ENCODE measurements around the gene TSHZ1. TPM values are rescaled to one million over a fixed set of nuclear protein-coding genes. Genes with fewer than 3 reads are reported as not detected.
A peak's percentile ranks its signal among the peaks of the same experiment; 100 is the strongest.

Gene TSHZ1
- total and polyA plus RNA-seq, 3 experiments from 2014 or later: 9.0 to 18.6 (median 17.9) TPM

DNA sequence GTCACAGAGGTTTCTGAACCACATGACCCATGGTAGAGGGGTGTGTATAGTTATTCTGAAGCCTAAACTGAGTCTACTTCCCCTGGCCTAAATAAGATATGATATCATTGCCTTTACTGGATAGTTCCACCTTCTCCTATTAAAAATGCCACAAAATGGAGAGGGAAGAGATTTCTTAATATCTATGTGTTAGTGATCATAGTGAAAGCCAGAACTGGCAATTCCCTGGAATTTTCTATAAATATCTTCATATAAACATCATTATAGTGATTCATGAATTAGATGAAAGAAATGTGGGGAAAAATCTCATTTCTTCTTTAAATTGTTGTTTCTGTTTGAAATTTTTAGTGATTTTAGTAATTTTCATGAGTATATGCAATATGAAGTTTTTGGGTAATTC is 45.8 kb downstream of the TSHZ1 start:
- H3K4me1 ChIP-seq (ENCODE audit: insufficient read depth, low read length): peaks cover 19% of the 10 kb centered on the region
- Mint-ChIP-seq H3K27ac (no peak overlapping the region), H3K4me3 (no peak overlapping the region), H3K36me3 (peaks cover 0 to 2% (median 1%) of the 10 kb centered on the region in 3 donors), H3K9me3 (no peaks in the 10 kb centered on the region), H3K27me3 (no peaks in the 10 kb centered on the region), H3K4me1 (peaks cover 74 to 90% (median 75%) of the 10 kb centered on the region in 3 donors)
- ChIA-PET CTCF (no interaction called here), POLR2A (no interaction called here)
- DNase-seq: no peak
- H3K27ac ChIP-seq (ENCODE audit: low read depth, low read length): no peak overlapping the region
- H3K4me3 ChIP-seq (ENCODE audit: low read length): no peak overlapping the region
- no peaks in the 10 kb centered on the region for H3K9me3 ChIP-seq (ENCODE audit: low read length)
- H3K36me3 ChIP-seq (ENCODE audit: insufficient read depth, low read length): no peaks in the 10 kb centered on the region
- no peaks in the 10 kb centered on the region for H3K27me3 ChIP-seq (ENCODE audit: insufficient read depth, low read length, poor library complexity, severe bottlenecking)

DNA sequence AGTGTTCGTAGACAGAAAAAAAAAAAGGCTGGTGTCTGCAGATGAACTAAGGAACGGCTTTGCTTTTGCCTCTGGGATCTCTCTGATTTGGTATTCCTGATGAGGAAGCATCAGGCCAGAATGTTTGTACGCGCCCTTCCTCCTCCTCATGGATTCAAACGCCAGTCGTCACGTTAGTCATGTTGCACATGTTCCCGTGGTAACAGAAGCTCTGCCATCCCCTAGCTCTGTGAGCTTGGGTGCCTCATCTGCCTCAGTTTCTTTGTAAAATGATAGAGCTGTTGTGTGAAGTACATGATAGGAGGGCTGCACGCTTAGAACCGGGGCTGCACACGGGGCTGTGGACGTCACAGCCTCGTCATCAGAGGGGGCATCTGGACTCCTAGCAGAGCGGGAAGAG is 47.0 kb downstream of the TSHZ1 start:
- Mint-ChIP-seq H3K27me3 (no peaks in the 10 kb centered on the region), H3K4me1 (peaks cover 71 to 90% (median 75%) of the 10 kb centered on the region in 3 donors), H3K36me3 (peaks cover 0 to 5% (median 4%) of the 10 kb centered on the region in 3 donors), H3K9me3 (no peaks in the 10 kb centered on the region), H3K4me3 (no peak overlapping the region), H3K27ac (peak overlapping the region in 2 of 8 donors; percentile 31 to 41)
- Histone ChIP-seq H3K4me1 (ENCODE audit: insufficient read depth, low read length) (peaks cover 19% of the 10 kb centered on the region), H3K9me3 (ENCODE audit: low read length) (no peaks in the 10 kb centered on the region), H3K4me3 (ENCODE audit: low read length) (no peak overlapping the region), H3K36me3 (ENCODE audit: insufficient read depth, low read length) (no peaks in the 10 kb centered on the region), H3K27ac (ENCODE audit: low read depth, low read length) (no peak overlapping the region), H3K27me3 (ENCODE audit: insufficient read depth, low read length, poor library complexity, severe bottlenecking) (no peaks in the 10 kb centered on the region)
- DNase-seq: no peak
- CTCF ChIA-PET: no interaction called here
- POLR2A ChIA-PET: no interaction called here

DNA sequence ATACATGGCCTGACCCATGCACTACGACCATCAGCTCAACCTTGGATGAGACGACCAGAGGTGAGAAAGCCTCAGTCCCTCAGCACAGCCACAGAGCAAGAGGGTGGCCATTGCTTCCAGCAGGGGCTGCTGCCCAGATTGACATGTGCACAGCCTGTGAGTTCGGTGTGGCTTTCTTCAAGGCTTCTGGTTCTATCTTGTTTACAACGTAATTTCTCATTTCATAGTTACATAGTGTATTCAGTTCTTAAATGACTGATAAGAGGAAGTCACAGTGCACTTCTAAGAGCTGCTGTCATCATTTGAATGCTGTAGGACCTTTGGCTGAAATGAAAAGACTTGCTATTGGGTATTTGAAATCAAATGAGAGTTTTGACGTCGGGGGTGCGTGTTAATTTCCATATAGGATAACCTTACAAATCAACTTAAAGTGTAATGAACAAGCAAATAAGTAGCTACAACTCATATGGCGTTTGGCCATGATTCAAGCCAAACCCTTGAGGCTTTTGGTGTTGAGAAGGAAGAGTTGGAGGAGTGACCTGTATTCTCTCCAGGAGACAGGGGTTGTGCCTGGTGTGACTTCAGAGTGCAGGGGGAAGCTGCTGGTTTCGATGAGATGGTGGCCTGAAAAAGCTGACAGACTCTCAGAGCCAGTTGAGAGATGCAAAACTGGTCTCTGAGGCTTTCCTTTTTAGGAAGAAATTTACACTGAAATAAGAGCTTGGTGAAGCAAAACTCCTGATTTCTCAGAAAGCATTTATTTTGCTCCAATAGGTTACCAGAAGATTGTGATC is 51.0 kb downstream of the TSHZ1 start:
- Mint-ChIP-seq H3K4me1 (peaks cover 60 to 90% (median 67%) of the 10 kb centered on the region in 3 donors), H3K27ac (peak overlapping the region in 1 of 8 donors; percentile 51), H3K36me3 (peaks cover 0 to 7% (median 4%) of the 10 kb centered on the region in 3 donors), H3K4me3 (no peak overlapping the region), H3K9me3 (no peaks in the 10 kb centered on the region), H3K27me3 (no peaks in the 10 kb centered on the region)
- H3K4me1 ChIP-seq (ENCODE audit: insufficient read depth, low read length): no peaks in the 10 kb centered on the region
- no peak overlapping the region for H3K27ac ChIP-seq (ENCODE audit: low read depth, low read length)
- CTCF ChIA-PET: no interaction called here
- POLR2A ChIA-PET: no interaction called here
- H3K9me3 ChIP-seq (ENCODE audit: low read length): no peaks in the 10 kb centered on the region
- no peaks in the 10 kb centered on the region for H3K27me3 ChIP-seq (ENCODE audit: insufficient read depth, low read length, poor library complexity, severe bottlenecking)
- no peak overlapping the region for H3K4me3 ChIP-seq (ENCODE audit: low read length)
- no peaks in the 10 kb centered on the region for H3K36me3 ChIP-seq (ENCODE audit: insufficient read depth, low read length)
- DNase-seq: no peak

DNA sequence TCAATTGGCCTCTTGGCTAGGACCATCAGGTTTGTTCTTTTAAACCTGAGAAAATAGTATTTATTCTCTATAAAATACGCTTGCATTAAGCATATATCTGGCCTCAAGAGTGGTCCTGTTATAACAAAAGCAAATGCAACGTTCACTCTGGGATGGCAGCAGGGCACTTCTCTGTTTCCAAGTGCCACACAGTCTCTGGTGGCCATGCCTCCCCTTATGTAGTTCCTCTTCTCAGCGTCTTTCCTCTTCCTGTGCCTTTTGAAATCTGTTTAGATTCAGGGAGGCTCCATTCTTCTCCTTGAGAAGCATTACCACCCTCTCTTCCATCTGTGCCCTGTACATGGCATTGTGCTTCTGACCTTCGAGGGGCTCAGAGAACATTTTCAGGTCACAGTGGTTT is 51.9 kb downstream of the TSHZ1 start:
- H3K27me3 Mint-ChIP-seq: no peaks in the 10 kb centered on the region
- no peak overlapping the region for H3K4me3 Mint-ChIP-seq
- POLR2A ChIA-PET: no interaction called here
- no peak overlapping the region for H3K4me3 ChIP-seq (ENCODE audit: low read length)
- no peaks in the 10 kb centered on the region for H3K9me3 ChIP-seq (ENCODE audit: low read length)
- no peaks in the 10 kb centered on the region for H3K27me3 ChIP-seq (ENCODE audit: insufficient read depth, low read length, poor library complexity, severe bottlenecking)
- no peaks in the 10 kb centered on the region for H3K9me3 Mint-ChIP-seq
- peaks cover 0 to 8% (median 7%) of the 10 kb centered on the region in 3 donors for H3K36me3 Mint-ChIP-seq
- no peak overlapping the region for H3K27ac ChIP-seq (ENCODE audit: low read depth, low read length)
- H3K27ac Mint-ChIP-seq: peak overlapping the region in 1 of 8 donors; percentile 79
- CTCF ChIA-PET: no interaction called here
- H3K36me3 ChIP-seq (ENCODE audit: insufficient read depth, low read length): no peaks in the 10 kb centered on the region
- peaks cover 60 to 90% (median 71%) of the 10 kb centered on the region in 3 donors for H3K4me1 Mint-ChIP-seq
- no peak for DNase-seq
- H3K4me1 ChIP-seq (ENCODE audit: insufficient read depth, low read length): no peaks in the 10 kb centered on the region

DNA sequence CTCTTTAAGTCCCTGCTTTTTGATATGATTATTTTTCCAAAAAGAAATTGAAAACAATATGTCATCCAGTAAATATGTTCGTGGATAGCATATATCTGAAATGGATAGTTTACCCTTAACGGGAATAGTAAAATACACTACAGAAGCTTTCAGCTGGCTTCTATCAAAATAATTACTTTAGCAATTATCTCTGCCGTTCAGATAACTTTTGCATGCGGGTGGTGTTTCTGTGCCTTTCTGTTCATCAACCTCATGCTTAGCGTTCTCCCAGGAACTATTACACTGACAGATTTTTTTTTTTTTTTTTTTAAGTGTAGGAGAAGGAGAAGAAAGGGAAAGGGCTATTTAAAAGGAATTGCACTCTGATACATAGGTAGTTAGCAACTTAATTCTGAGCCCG is 53.6 kb downstream of the TSHZ1 start:
- no peak overlapping the region for H3K4me3 Mint-ChIP-seq
- Histone ChIP-seq H3K36me3 (ENCODE audit: insufficient read depth, low read length) (no peaks in the 10 kb centered on the region), H3K4me3 (ENCODE audit: low read length) (no peak overlapping the region), H3K9me3 (ENCODE audit: low read length) (no peaks in the 10 kb centered on the region), H3K4me1 (ENCODE audit: insufficient read depth, low read length) (no peaks in the 10 kb centered on the region), H3K27me3 (ENCODE audit: insufficient read depth, low read length, poor library complexity, severe bottlenecking) (no peaks in the 10 kb centered on the region), H3K27ac (ENCODE audit: low read depth, low read length) (no peak overlapping the region)
- H3K4me1 Mint-ChIP-seq: peaks cover 64 to 92% (median 84%) of the 10 kb centered on the region in 3 donors
- POLR2A ChIA-PET: no interaction called here
- H3K9me3 Mint-ChIP-seq: no peaks in the 10 kb centered on the region
- peaks cover 0 to 8% (median 7%) of the 10 kb centered on the region in 3 donors for H3K36me3 Mint-ChIP-seq
- DNase-seq: no peak
- CTCF ChIA-PET: no interaction called here
- H3K27ac Mint-ChIP-seq: no peak overlapping the region
- H3K27me3 Mint-ChIP-seq: no peaks in the 10 kb centered on the region

DNA sequence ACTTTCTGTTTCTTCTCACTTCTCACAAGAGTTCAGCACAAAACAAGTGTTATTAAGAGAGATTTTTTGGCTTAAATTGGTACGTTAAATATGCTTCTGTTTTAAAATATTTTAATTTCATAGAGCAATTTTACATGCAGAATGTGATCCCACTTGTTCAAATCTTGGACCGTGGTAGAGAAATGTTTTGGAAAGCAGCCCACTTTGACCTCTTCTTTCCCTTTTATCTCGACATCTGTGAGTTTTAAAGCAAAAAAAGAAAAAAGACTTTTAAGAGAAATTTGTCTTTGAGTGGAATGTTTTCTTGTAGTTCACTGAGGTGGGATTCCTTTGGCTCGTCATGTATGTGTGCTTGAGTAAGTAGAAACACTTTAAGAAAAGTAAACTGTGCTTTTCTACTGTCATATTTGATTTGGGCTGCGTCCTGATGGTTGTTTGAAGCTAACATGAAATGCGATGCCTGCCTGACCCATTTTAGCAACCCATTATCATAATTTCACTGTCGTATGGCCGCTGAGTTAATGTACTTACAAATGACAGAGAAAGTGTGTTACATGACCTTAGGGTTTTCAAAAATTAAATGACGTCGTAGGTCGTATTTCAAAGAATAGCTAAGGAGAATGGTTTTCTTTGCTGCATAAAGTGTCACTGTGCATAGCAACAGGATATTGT is 54.5 kb downstream of the TSHZ1 start:
- Mint-ChIP-seq H3K4me3 (no peak overlapping the region), H3K27me3 (no peaks in the 10 kb centered on the region), H3K9me3 (no peaks in the 10 kb centered on the region), H3K27ac (no peak overlapping the region), H3K36me3 (peaks cover 0 to 8% (median 7%) of the 10 kb centered on the region in 3 donors), H3K4me1 (peaks cover 68 to 94% (median 89%) of the 10 kb centered on the region in 3 donors)
- Histone ChIP-seq H3K9me3 (ENCODE audit: low read length) (no peaks in the 10 kb centered on the region), H3K27ac (ENCODE audit: low read depth, low read length) (no peak overlapping the region), H3K36me3 (ENCODE audit: insufficient read depth, low read length) (no peaks in the 10 kb centered on the region), H3K4me1 (ENCODE audit: insufficient read depth, low read length) (no peaks in the 10 kb centered on the region), H3K27me3 (ENCODE audit: insufficient read depth, low read length, poor library complexity, severe bottlenecking) (no peaks in the 10 kb centered on the region), H3K4me3 (ENCODE audit: low read length) (no peak overlapping the region)
- POLR2A ChIA-PET: no interaction called here
- CTCF ChIA-PET: no interaction called here
- no peak for DNase-seq

DNA sequence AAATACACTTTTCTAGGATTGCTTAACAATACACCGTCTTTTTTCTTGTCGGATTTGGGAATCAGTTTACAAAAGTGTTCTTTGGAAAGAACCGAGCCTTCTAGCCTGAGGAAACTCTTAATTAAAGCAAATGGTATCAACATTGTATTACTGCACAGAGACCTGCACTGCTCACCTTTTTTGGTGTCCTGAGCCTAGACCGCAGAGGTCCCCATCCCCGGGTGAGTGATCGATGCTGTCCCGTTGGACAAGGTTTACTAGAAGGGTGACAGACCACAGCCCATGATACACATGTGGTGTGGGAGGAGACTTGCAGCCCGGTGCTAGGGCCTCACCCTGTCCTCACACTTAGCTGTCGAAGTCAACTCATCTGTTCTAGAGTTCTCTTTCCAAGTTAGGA is 55.3 kb downstream of the TSHZ1 start:
- H3K9me3 Mint-ChIP-seq: no peaks in the 10 kb centered on the region
- H3K27ac Mint-ChIP-seq: peak overlapping the region in 1 of 8 donors; percentile 54
- no peaks in the 10 kb centered on the region for H3K9me3 ChIP-seq (ENCODE audit: low read length)
- no peak overlapping the region for H3K27ac ChIP-seq (ENCODE audit: low read depth, low read length)
- H3K36me3 Mint-ChIP-seq: peaks cover 0 to 8% (median 7%) of the 10 kb centered on the region in 3 donors
- H3K27me3 ChIP-seq (ENCODE audit: insufficient read depth, low read length, poor library complexity, severe bottlenecking): no peaks in the 10 kb centered on the region
- no peaks in the 10 kb centered on the region for H3K36me3 ChIP-seq (ENCODE audit: insufficient read depth, low read length)
- ChIA-PET POLR2A (no interaction called here), CTCF (no interaction called here)
- no peaks in the 10 kb centered on the region for H3K27me3 Mint-ChIP-seq
- DNase-seq: no peak
- H3K4me1 ChIP-seq (ENCODE audit: insufficient read depth, low read length): no peaks in the 10 kb centered on the region
- no peak overlapping the region for H3K4me3 Mint-ChIP-seq
- no peak overlapping the region for H3K4me3 ChIP-seq (ENCODE audit: low read length)
- peaks cover 63 to 95% (median 87%) of the 10 kb centered on the region in 3 donors for H3K4me1 Mint-ChIP-seq

DNA sequence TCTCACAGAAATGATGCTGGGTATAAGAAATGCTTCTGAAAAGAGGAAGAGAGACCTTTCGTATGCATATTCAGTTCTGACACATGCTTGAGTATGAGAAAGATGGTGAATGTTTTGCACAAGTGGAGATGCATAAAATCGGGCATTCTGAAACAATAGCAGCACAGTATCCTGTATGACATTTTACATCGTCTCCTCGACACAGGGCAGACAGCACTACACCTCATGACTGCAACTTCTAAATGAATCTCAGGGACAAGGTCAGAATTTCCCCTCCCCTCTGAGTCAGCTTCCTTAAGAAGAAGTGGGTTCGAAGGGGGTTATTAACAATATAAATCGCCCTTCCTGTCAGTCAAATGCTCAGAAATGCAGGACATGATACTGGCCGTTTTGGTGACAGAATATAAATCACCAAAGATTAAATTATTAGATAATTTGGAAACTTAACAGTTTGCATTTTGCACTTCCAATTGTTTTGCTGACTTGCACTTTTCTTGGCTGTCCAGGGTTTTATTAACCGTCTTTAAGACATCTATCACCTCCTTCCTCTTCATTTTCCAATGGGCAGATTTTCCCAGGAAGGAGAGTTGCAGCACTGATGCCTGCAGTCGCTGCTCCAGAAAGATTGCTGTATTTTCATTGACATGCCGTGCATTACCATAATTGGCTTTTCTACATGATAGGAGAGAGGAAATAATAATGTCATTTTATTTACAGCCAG is 57.2 kb downstream of the TSHZ1 start:
- no peak overlapping the region for H3K4me3 Mint-ChIP-seq
- POLR2A ChIA-PET: no interaction called here
- peaks cover 0 to 11% (median 3%) of the 10 kb centered on the region in 3 donors for H3K36me3 Mint-ChIP-seq
- no peak for DNase-seq
- Histone ChIP-seq H3K27me3 (ENCODE audit: insufficient read depth, low read length, poor library complexity, severe bottlenecking) (no peaks in the 10 kb centered on the region), H3K4me1 (ENCODE audit: insufficient read depth, low read length) (no peaks in the 10 kb centered on the region), H3K4me3 (ENCODE audit: low read length) (no peak overlapping the region), H3K27ac (ENCODE audit: low read depth, low read length) (no peak overlapping the region), H3K36me3 (ENCODE audit: insufficient read depth, low read length) (no peaks in the 10 kb centered on the region), H3K9me3 (ENCODE audit: low read length) (no peaks in the 10 kb centered on the region)
- H3K27me3 Mint-ChIP-seq: no peaks in the 10 kb centered on the region
- H3K27ac Mint-ChIP-seq: peak overlapping the region in 1 of 8 donors; percentile 7
- CTCF ChIA-PET: no interaction called here
- H3K9me3 Mint-ChIP-seq: no peaks in the 10 kb centered on the region
- H3K4me1 Mint-ChIP-seq: peaks cover 54 to 96% (median 81%) of the 10 kb centered on the region in 3 donors

Measured in CD8-positive, alpha-beta memory T cell (primary cell).